Stimulated activated memory B cell treated with anti-CD40 and anti-IgM and Interleukin-4, amounts not matched to agents 10 μg/mL and 1 μg/mL and 100 μg/mL, for 72 hours (primary cell): ENCODE measurements around the gene C8G.
A peak's percentile ranks its signal among the peaks of the same experiment; 100 is the strongest.

Experiments used
- ATAC-seq: fragments of 150-1000 bp; cut with Tn5 transposase; 2 replicates; pipeline ENCODE4 v1.10.0; 2021
- H3K27ac Mint-ChIP-seq: one replicate; pipeline ENCODE4 v1.8.0; 2022; ENCODE audit warnings: mild to moderate bottlenecking, mixed read lengths
- H3K27me3 Mint-ChIP-seq: one replicate; pipeline ENCODE4 v1.8.0; 2022; ENCODE audit warnings: mixed read lengths
- H3K36me3 Mint-ChIP-seq: one replicate; pipeline ENCODE4 v1.8.0; 2022; ENCODE audit warnings: mixed read lengths
- H3K4me1 Mint-ChIP-seq: one replicate; pipeline ENCODE4 v1.8.0; 2022; ENCODE audit warnings: mixed read lengths
- H3K4me3 Mint-ChIP-seq: one replicate; pipeline ENCODE4 v1.8.0; 2022; ENCODE audit warnings: mild to moderate bottlenecking, moderate library complexity, mixed read lengths
- H3K9me3 Mint-ChIP-seq: one replicate; pipeline ENCODE4 v1.8.0; 2022; ENCODE audit warnings: mixed read lengths

C8G gene

DNA sequence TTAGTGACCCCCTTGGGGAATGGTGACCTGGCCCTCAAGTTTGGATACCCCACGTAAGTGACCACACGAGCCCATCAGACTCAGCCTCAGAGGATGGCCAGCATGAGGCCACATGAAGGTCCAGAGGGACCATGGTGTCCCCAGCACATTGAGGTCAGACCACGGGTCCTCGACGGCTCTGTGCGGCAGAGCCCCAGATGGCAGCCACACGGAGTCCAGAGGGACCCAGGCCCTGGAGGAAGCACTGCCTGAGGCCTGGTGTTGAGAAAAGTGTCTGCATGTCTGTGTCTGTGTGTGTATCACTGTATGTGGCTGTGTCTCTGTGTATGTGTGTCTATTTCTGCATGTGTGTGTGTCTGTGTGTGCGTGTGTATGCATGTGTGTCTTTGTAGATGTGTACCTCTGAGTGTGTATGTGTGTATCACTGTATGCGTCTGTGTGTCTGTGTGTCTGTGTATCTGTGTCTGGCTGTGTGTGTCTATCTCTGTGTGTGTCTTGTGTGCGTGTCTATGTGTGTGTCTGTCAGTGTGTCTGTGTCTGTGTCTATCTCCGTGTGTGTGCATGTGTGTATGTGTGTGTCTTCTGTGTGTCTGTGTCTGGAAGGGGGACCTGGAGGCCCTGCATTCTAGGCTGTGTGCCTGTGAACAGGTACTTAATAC lies 38.7 kb downstream of the C8G start:
- Mint-ChIP-seq H3K4me1 (no peaks in the 10 kb centered on the region), H3K27me3 (peaks cover 73% of the 10 kb centered on the region), H3K4me3 (no peak overlapping the region), H3K36me3 (peaks cover 5% of the 10 kb centered on the region), H3K27ac (no peak overlapping the region), H3K9me3 (no peaks in the 10 kb centered on the region)
- no peak for ATAC-seq

DNA sequence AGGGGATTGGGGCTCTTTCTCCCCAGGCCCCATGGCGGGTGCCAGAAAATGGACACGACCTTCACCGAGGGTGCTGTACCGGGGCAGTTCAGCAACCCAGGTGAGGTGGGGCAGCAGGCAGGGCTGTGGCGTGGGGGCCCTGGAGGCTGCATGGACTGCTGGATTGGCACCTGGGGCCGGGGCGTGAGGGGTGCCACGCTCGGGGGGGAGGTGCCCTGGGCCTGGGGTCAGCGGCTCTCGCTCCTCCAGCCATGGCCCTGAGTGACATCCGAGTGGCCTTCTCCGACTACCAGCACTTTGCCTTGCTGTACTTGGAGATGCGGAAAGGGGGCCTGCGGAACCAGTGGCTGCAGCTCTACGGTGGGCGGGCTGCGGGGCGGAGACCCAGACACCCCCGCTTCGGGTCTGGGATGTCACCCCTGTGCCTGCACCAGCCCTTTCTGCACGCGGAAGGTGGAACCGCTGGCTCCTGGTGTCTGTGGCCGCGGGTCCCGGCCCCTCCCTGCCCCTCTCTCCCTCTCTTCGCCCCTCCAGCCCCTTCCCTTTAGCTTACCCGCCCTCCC lies 39.5 kb downstream of the C8G start:
- H3K9me3 Mint-ChIP-seq: no peaks in the 10 kb centered on the region

DNA sequence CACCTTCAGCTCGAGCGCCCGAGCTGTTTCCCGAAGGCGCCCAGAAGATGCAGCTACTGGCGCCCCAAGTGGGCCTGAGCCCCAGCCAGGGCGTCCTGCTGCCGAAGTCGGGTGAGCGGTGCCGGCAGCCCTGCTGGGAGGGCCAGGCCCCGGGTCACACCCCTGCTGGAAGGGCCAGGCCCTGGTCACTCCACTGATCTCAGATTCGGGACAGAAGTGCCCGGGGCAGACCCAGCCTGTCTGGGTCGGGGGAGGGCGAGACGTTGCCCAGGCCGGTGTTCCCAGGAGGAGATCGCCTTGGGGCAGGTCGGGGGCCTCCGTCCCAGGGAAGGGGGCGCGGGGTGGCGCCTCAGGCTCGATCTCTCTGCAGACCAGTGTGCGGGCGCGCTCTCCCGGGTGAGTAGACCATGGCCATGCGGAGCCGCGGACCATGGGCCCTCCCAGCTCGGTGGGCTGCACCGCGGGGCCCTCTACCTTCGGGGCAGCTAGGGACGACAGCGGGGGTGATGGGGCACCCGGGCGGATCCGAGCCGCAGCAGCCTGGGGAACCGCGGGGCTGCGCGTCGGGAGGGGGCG lies 40.1 kb downstream of the C8G start:
- no peaks in the 10 kb centered on the region for H3K9me3 Mint-ChIP-seq
- peak; percentile 5 for ATAC-seq
- peaks cover 67% of the 10 kb centered on the region for H3K27me3 Mint-ChIP-seq
- H3K4me3 Mint-ChIP-seq: no peak overlapping the region
- H3K36me3 Mint-ChIP-seq: peaks cover 5% of the 10 kb centered on the region
- no peak overlapping the region for H3K27ac Mint-ChIP-seq
- no peaks in the 10 kb centered on the region for H3K4me1 Mint-ChIP-seq

More for the DNA sequence above, 39.5 kb downstream of the C8G start:
- Mint-ChIP-seq H3K27me3 (peaks cover 73% of the 10 kb centered on the region), H3K4me1 (no peaks in the 10 kb centered on the region), H3K36me3 (peaks cover 5% of the 10 kb centered on the region), H3K27ac (no peak overlapping the region), H3K4me3 (no peak overlapping the region)
- no peak for ATAC-seq

DNA sequence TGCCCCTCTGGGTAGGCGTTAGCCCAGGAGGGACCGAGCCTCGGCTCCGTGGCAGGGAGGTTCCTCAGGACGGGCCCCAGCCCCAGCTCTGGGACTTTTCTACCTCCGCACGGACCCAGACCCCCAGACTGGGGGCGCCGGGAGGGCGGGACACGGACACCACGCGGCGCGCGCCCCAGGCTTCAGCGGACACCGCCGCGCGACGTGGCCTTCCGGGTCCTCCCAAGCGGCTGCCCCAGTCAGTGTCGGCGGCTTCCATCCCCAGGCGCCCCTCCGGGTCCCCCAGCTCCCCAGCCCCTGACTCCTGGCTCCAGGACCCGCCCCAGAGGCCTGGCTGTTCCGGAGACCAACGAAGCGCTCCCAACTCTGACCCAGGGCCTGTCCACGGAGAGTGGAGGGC lies 40.8 kb downstream of the C8G start:
- Mint-ChIP-seq H3K4me1 (no peaks in the 10 kb centered on the region), H3K36me3 (peaks cover 5% of the 10 kb centered on the region), H3K4me3 (no peak overlapping the region), H3K27ac (no peak overlapping the region), H3K9me3 (no peaks in the 10 kb centered on the region), H3K27me3 (peaks cover 60% of the 10 kb centered on the region)
- no peak for ATAC-seq

DNA sequence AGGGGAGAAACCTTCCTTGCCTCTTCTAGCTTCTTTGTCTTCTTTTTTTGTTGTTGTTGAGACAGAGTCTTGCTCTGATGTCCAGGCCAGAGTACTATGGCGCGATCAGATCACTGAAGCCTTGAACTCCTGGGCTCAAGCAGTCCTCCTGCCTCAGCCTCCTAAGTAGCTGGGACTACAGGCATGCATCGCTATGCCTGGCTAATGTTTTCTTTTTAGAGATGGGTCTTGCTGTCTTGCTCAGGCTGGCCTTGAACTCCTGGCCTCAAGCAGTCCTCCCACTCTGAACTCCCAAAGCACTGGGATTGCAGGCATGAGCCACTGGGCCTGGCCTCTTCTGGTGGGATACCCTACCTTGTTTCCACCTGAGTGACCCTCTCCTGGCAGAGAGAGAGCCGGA lies 43.8 kb downstream of the C8G start:
- Mint-ChIP-seq H3K27me3 (peaks cover 30% of the 10 kb centered on the region), H3K4me3 (no peak overlapping the region), H3K9me3 (no peaks in the 10 kb centered on the region), H3K4me1 (peaks cover 15% of the 10 kb centered on the region), H3K27ac (no peak overlapping the region), H3K36me3 (peaks cover 5% of the 10 kb centered on the region)
- ATAC-seq: no peak

DNA sequence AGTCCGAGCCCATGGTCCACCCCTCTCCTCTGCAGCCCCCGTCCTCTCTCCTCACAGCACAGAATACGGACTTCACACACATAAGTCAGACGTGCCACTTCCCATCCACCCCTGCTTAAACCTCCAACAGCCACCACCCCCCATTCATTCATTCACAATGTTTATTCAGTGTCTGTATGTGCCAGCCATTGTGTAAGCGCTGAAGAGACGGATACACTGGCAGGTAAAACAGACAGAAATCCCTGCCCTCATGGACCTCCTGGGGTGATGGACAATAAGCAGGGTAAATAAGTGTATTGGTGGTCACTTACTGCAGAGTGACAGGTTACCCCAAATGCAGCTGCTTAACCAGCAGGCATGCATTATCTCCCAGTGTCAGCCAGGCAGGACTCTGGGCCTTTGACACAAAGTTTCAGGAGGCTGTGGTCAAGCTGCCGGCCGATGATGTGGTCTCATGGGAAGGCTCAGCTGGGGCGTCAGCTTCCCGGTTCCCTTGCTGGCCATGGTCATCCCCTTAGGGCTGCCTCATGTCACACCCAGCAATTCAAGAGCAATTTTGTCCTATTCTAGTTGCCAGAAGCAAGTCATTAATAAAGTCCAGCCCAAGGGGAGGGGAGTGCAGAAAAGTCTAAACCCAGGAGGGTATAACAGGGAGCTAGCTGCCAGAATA lies 45.3 kb downstream of the C8G start:
- H3K4me3 Mint-ChIP-seq: no peak overlapping the region
- H3K27ac Mint-ChIP-seq: no peak overlapping the region
- peaks cover 18% of the 10 kb centered on the region for H3K4me1 Mint-ChIP-seq
- H3K36me3 Mint-ChIP-seq: peaks cover 5% of the 10 kb centered on the region
- peaks cover 17% of the 10 kb centered on the region for H3K27me3 Mint-ChIP-seq
- ATAC-seq: no peak
- no peaks in the 10 kb centered on the region for H3K9me3 Mint-ChIP-seq

DNA sequence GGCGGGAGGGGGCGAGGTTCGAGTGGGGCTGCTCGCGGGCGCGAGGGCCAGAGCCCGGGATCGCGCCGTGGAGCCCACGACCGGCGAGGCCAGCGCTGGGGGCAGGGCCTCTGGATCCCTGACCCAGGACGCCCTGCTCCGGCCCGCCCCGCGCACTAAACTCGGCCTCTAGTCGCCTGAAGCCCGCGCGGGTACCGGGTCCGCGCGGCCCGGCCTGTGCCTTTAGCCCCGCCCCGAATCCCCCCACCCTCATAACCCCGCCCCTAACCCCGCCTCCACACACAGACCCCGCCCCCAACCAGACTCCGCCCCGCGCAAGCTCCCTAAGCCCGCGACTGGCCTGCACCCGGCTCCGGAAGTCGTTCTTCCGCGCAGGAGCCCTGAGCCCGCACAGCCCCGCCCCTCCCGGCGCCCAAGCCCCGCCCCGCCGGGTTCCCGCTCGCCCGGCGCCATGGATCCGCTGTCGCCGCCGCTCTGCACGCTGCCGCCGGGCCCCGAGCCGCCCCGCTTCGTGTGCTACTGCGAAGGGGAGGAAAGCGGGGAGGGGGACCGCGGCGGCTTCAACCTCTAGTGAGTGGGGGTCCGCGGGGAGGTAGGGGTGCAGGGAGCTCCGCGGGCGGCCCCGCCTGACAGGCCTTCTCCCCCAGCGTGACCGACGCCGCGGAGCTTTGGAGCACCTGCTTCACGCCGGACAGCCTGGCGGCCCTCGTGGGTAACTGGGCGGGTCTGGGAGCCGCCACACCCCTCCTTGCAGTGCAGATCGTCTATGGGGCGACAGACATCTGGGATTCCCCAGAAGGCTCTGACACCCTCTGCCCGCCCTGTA lies 47.2 kb downstream of the C8G start, which contains the start of gene PAXX:
Gene PAXX, plus strand, starts transcription at position 430 of the 826 bp plus-strand sequence. Its CDS starts 22 bp downstream, at position 452.
- peak within 1 kb of the TSS; percentile 87 for H3K4me3 Mint-ChIP-seq
- peaks cover 32% of the 10 kb centered on the region for H3K4me1 Mint-ChIP-seq
- H3K36me3 Mint-ChIP-seq: peaks cover 5% of the 10 kb centered on the region
- peak within 1 kb of the TSS; percentile 85 for H3K27ac Mint-ChIP-seq
- peak; percentile 92 for ATAC-seq
- no peaks in the 10 kb centered on the region for H3K9me3 Mint-ChIP-seq
- peaks cover 12% of the 10 kb centered on the region for H3K27me3 Mint-ChIP-seq

DNA sequence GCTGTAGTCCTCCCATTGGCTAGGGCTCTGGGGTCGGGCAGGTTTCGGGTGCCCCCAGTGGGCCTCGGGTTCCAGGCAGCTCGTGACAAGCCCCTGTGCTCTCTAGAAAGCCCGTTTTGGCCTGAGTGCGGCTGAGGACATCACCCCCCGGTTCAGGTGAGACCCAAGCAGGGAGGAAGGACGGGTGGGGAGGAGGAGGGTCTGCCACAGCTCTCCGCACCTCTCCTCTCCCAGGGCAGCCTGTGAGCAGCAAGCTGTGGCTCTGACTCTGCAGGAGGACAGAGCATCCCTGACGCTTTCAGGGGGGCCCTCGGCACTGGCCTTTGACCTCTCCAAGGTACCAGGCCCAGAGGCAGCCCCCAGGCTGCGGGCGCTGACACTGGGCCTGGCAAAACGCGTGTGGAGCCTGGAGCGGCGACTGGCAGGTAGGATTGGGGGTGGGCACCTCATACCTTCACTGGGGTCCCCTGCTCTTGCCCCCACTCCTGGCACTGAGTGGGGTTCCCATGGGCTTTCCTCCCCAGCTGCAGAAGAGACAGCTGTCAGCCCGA lies 47.9 kb downstream of the C8G start:
- H3K27ac Mint-ChIP-seq: peak overlapping the region; percentile 85
- ATAC-seq: no peak
- peaks cover 39% of the 10 kb centered on the region for H3K4me1 Mint-ChIP-seq
- peaks cover 2% of the 10 kb centered on the region for H3K36me3 Mint-ChIP-seq
- H3K9me3 Mint-ChIP-seq: no peaks in the 10 kb centered on the region
- peaks cover 10% of the 10 kb centered on the region for H3K27me3 Mint-ChIP-seq
- H3K4me3 Mint-ChIP-seq: peak overlapping the region; percentile 87

DNA sequence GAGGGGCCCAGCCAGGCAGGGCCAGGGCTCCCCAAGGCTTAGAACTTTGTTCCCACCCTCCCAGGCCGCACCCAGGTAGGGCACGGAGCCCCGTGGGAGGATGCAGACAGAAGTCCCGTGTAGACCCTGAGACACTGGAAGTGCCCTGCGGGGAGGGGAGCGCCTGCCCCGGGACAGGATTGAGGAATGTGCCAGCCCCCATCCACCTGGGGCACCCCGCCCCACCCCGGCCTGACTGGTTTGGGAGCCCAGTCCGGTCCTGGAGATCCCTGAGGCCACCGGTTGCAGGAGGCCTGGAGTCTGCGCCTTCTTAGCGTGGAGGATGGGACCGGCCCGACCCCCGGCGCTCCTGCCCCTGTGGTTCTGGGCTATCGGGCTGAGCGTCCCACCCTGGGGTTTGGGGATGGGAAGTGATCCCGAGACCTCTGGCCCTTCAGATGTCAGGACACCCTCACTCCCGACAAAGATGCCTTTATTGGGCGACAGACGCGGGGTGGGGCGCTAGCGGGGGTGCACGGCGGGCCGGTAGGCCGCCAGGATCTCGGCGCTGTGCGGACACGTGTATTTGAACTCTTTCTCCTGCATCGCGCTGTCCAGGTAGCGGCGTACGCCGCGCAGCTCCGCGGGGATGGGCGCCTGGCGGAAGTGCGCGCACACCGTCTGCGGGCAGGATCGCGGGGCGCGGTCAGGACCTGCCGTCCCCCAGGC lies 49.3 kb downstream of the C8G start:
- no peaks in the 10 kb centered on the region for H3K36me3 Mint-ChIP-seq
- H3K4me3 Mint-ChIP-seq: peak overlapping the region; percentile 87
- peaks cover 52% of the 10 kb centered on the region for H3K4me1 Mint-ChIP-seq
- no peak for ATAC-seq
- H3K27me3 Mint-ChIP-seq: peaks cover 10% of the 10 kb centered on the region
- H3K27ac Mint-ChIP-seq: no peak overlapping the region
- no peaks in the 10 kb centered on the region for H3K9me3 Mint-ChIP-seq

DNA sequence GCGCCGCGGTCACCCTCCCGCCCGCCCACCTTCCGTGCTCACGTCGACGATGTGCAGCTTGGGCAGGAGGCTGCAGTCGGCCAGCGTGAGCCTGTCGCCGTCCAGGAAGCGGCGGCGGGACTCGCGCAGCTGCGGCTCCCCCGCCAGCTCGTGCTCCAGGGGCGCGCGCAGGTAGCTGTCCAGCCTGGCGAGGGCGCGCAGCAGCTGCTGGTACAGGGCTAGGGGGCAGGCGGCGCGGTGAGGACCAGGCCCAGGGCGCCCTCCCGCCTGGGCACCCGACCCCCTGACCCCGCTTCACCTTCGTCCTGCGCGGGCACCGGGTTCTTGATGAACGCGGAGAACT lies 49.8 kb downstream of the C8G start:
- Mint-ChIP-seq H3K27me3 (peaks cover 10% of the 10 kb centered on the region), H3K9me3 (no peaks in the 10 kb centered on the region), H3K4me1 (peaks cover 57% of the 10 kb centered on the region), H3K27ac (no peak overlapping the region), H3K36me3 (no peaks in the 10 kb centered on the region), H3K4me3 (no peak overlapping the region)
- no peak for ATAC-seq

DNA sequence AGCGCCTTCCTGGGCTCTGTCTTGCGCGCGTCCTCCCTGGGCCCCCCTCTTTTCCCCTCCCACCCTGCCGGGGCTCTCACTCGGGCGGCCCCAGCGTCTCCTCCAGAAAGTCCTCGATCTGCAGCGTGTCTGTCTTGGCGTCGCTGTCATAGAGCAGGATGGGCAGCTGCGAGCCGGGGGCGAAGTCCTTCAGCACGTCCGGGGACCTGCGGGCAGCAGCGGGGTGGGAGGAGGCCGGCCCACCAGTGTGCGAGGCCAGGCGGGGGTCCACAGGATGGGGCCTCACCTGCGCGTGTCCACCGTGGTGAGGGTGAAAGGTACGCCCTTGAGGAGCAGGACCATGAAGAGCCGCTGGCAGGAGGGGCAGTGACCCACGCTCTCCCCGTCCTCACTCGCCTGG lies 50.3 kb downstream of the C8G start:
- no peak for ATAC-seq
- no peak overlapping the region for H3K4me3 Mint-ChIP-seq
- no peaks in the 10 kb centered on the region for H3K9me3 Mint-ChIP-seq
- H3K4me1 Mint-ChIP-seq: peaks cover 62% of the 10 kb centered on the region
- H3K36me3 Mint-ChIP-seq: no peaks in the 10 kb centered on the region
- H3K27me3 Mint-ChIP-seq: peaks cover 10% of the 10 kb centered on the region
- H3K27ac Mint-ChIP-seq: no peak overlapping the region

DNA sequence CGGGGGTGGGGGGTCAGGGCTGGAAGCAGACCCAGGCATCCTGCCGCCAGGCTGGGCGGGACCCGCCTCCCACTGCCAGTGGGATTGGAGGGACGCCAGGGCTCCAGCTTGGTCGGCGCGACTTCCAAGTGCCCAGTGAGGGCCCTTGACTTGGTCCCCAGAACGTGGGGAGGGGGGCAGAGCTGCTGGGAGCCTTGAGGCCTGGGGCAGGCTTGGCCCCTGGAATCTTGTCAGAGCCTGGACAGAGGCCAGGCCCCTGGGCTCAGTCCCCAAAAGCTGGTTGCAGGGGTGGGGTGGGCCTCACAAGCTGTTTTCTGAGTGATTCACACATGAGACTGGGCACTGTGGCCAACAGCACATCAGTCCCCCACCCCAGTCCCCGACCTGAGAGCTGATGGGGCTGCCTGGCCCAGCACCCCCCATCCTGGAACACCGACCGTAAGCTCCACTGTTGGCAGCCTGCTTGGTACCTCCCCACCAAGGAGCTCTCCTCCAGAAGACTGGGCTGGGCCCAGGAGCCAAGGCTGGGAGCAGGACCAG lies 50.8 kb downstream of the C8G start:
- Mint-ChIP-seq H3K36me3 (no peaks in the 10 kb centered on the region), H3K4me3 (peak overlapping the region; percentile 43), H3K27me3 (peaks cover 10% of the 10 kb centered on the region), H3K4me1 (peaks cover 67% of the 10 kb centered on the region), H3K27ac (peak overlapping the region; percentile 64), H3K9me3 (no peaks in the 10 kb centered on the region)
- no peak for ATAC-seq
